SH-SY5Y (cell line): ENCODE measurements around the gene BICDL1.

Source experiments
- GATA2 ChIP-seq: IDR thresholded peaks from 2 replicates; pipeline ENCODE4 v1.6.1; 2011; ENCODE audit warnings: mild to moderate bottlenecking, low read depth, low read length
- GATA3 ChIP-seq: IDR thresholded peaks from 2 replicates; pipeline ENCODE4 v1.6.1; 2011; ENCODE audit warnings: low read depth, mild to moderate bottlenecking, low read length, moderate library complexity

DNA sequence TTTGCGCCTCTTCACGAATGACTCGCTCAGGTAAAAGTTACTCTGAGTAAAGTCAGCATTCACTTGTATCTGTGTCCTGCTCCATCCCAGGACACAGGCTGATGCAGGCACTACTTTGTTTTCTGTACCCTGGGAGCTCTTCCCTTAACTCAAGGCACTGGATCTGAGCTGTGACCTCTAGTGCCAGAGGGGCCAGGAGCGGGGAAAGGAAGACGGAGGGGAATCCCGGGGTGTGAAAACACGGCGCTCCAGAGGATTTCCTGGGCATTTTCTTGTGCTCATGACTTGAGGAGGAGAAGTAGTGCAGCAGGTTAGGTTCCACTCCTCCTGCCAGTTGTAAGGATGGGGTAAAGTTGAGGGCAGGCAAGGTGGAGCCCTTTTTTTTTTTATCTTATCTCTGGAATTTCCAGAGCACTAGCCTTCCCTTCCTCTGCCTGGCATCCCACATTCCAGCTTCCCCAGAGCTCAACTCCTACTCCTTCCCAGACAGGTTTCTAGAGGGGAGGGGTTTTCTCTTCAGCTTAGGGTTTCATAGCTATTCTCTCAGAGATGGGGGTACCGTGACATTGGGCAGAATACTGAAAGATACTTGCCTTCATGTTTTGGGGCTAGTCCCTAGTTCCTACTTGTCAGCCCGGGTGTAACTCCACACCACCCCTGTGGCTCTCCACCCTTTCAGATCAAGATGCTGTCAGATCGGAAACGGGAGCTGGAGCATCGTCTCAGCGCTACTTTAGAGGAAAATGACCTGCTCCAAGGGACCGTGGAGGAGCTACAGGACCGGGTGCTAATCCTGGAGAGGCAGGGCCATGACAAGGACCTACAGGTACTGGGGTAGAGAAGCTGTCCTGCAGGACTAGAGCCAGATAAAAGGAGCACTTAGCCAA, 75.3 kb downstream of the BICDL1 start:
- TF ChIP-seq GATA3 = no peak
- no peak for TF ChIP-seq GATA2
